Loucy (cell line): ENCODE measurements around the gene IL5RA.

ENCODE experiments used
- H2AFZ ChIP-seq: fragments of 200-600 bp; sonication (generic); 2 replicates; pipeline ENCODE4 v1.6.0; 2016; ENCODE audit warnings: antibody characterized with exemption, mild to moderate bottlenecking, low read length, moderate library complexity
- H3F3A ChIP-seq: fragments of 200-600 bp; 2 replicates; pipeline ENCODE4 v1.6.0; 2016; ENCODE audit warnings: antibody characterized with exemption, low read depth, mild to moderate bottlenecking
- H3K27me3 ChIP-seq: fragments of 200-600 bp; sonication (generic); 2 replicates; pipeline ENCODE4 v1.6.1; 2014; ENCODE audit warnings: low read length, mild to moderate bottlenecking; ENCODE audit not compliant: insufficient read depth, poor library complexity, severe bottlenecking
- H3K36me3 ChIP-seq: fragments of 200-600 bp; sonication (generic); 2 replicates; pipeline ENCODE4 v1.6.1; 2016; ENCODE audit warnings: low read length; ENCODE audit not compliant: insufficient read depth
- H3K4me1 ChIP-seq: fragments of 200-600 bp; sonication (generic); 2 replicates; pipeline ENCODE4 v1.5.1; 2014; ENCODE audit warnings: low read length, mild to moderate bottlenecking; ENCODE audit not compliant: insufficient read depth, poor library complexity, severe bottlenecking
- H3K4me2 ChIP-seq: fragments of 200-600 bp; sonication (generic); 2 replicates; pipeline ENCODE4 v1.6.0; 2014; ENCODE audit warnings: antibody characterized with exemption, low read length, low read depth, mild to moderate bottlenecking; ENCODE audit not compliant: poor library complexity, severe bottlenecking
- H3K4me3 ChIP-seq: fragments of 200-600 bp; sonication (generic); 2 replicates; pipeline ENCODE4 v1.5.1; 2014; ENCODE audit warnings: low read length, mild to moderate bottlenecking, mixed read lengths; ENCODE audit not compliant: poor library complexity, severe bottlenecking
- H3K79me2 ChIP-seq: fragments of 200-600 bp; sonication (generic); 2 replicates; pipeline ENCODE4 v1.6.1; 2014; ENCODE audit warnings: low read length; ENCODE audit not compliant: insufficient read depth
- H3K9ac ChIP-seq: fragments of 200-600 bp; sonication (generic); 2 replicates; pipeline ENCODE4 v1.6.0; 2014; ENCODE audit warnings: mild to moderate bottlenecking, low read depth, low read length, moderate library complexity; ENCODE audit not compliant: poor library complexity, severe bottlenecking
- H3K9me2 ChIP-seq: fragments of 200-600 bp; sonication (generic); replicated peaks from 2 replicates; pipeline ENCODE4 v1.6.1; 2016; ENCODE audit warnings: low read depth, low read length, mixed read lengths
- H3K9me3 ChIP-seq: fragments of 200-600 bp; sonication (generic); 2 replicates; pipeline ENCODE4 v1.6.1; 2014; ENCODE audit warnings: mild to moderate bottlenecking, antibody characterized with exemption, low read length, low read depth; ENCODE audit not compliant: insufficient read depth
- H4K20me1 ChIP-seq: fragments of 200-600 bp; sonication (generic); 2 replicates; pipeline ENCODE4 v1.6.0; 2014; ENCODE audit warnings: antibody characterized with exemption, low read length, mild to moderate bottlenecking; ENCODE audit not compliant: insufficient read depth, poor library complexity, severe bottlenecking
- CTCF ChIP-seq: fragments of 200-600 bp; sonication (generic); conservative IDR thresholded peaks from 2 replicates; pipeline ENCODE4 v1.5.1; 2014; ENCODE audit warnings: mild to moderate bottlenecking, antibody characterized with exemption, low read length
- EZH2phosphoT487 ChIP-seq: fragments of 200-600 bp; IDR thresholded peaks from 2 replicates; pipeline ENCODE4 v1.6.1; 2018; ENCODE audit warnings: antibody characterized with exemption, mild to moderate bottlenecking, moderate library complexity, borderline replicate concordance

Gene IL5RA

GRCh38 chr3:3064297-3064696, 45.9 kb downstream of the IL5RA start:
- Histone ChIP-seq H3K4me1 (no peaks in the 10 kb centered on the region), H3K36me3 (no peaks in the 10 kb centered on the region), H3K4me2 (no peak overlapping the region), H4K20me1 (no peaks in the 10 kb centered on the region), H3K9me3 (no peaks in the 10 kb centered on the region), H3K9me2 (no peaks in the 10 kb centered on the region), H3K4me3 (no peak overlapping the region), H3K79me2 (no peaks in the 10 kb centered on the region), H3F3A (no peaks in the 10 kb centered on the region), H3K9ac (no peak overlapping the region), H2AFZ (no peak overlapping the region), H3K27me3 (no peaks in the 10 kb centered on the region)
- TF ChIP-seq EZH2phosphoT487 = no peak
- no peak for TF ChIP-seq CTCF

- Histone ChIP-seq H3K4me1 (no peaks in the 10 kb centered on the region), H3K79me2 (no peaks in the 10 kb centered on the region), H3K4me3 (no peak overlapping the region), H3K9me2 (no peaks in the 10 kb centered on the region), H3K9ac (no peak overlapping the region), H4K20me1 (no peaks in the 10 kb centered on the region), H3K4me2 (no peak overlapping the region), H3K36me3 (no peaks in the 10 kb centered on the region), H3K27me3 (no peaks in the 10 kb centered on the region), H3F3A (no peaks in the 10 kb centered on the region), H3K9me3 (no peaks in the 10 kb centered on the region), H2AFZ (no peak overlapping the region)
- TF ChIP-seq EZH2phosphoT487 (no peak), CTCF (no peak)
Observed at GRCh38 chr3:3059645-3060044, 50.5 kb downstream of the IL5RA start.

GRCh38 chr3:3053974-3054373, 56.2 kb downstream of the IL5RA start:
- H3K9ac ChIP-seq = no peak overlapping the region
- no peak for TF ChIP-seq EZH2phosphoT487
- no peak for TF ChIP-seq CTCF
- no peak overlapping the region for H3K4me3 ChIP-seq
- no peaks in the 10 kb centered on the region for H4K20me1 ChIP-seq
- H3K79me2 ChIP-seq = no peaks in the 10 kb centered on the region
- H3K4me2 ChIP-seq = no peak overlapping the region
- H3K4me1 ChIP-seq = no peaks in the 10 kb centered on the region
- H3K9me2 ChIP-seq = no peaks in the 10 kb centered on the region
- H3F3A ChIP-seq = no peaks in the 10 kb centered on the region
- no peaks in the 10 kb centered on the region for H3K27me3 ChIP-seq
- no peaks in the 10 kb centered on the region for H3K36me3 ChIP-seq
- no peak overlapping the region for H2AFZ ChIP-seq
- H3K9me3 ChIP-seq = no peaks in the 10 kb centered on the region
